Measurements from ENCODE around the gene SLC2A9.

Gene SLC2A9

DNA sequence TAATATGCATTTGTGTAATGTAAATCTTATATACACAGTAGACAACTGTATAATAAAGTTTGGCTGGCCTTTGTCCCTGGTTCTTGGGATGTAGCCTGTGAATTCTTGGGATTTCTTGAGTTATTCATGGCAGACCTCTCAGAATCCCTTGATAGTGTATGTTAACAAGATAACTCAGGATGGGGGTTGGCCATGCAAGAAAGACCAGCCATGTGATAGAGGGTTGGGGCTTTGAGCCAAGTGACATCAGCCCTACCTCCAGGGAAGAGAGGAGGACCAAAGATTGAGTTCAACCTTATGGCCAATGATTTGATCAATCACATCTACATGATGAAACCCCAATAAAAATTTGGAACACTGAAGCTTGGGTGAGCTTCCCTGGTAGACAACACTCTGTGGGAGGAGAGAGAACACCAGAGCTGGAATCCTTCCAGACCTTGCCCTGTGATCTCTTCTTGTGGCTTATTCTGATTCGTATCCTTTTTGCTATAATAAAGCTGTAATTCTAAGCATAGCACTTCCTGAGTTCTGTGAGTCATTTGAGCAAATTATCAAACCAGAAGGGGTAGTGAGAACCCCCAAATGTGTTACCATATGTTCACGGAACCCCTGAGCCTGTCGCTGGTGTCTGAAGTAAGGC lies 11.3 kb downstream of the SLC2A9 start:
- TF ChIP-seq TCF4 (CRISPR knock-in tag; IDR thresholded peaks at IDR 0.05; ENCODE audit: borderline replicate concordance) (no peak), ISL1 (CRISPR knock-in tag; IDR thresholded peaks at IDR 0.05) (no peak), ZNF565 (CRISPR knock-in tag; conservative IDR thresholded peaks at IDR 0.05; ENCODE audit: low read depth) (no peak), PPARA (CRISPR knock-in tag; IDR thresholded peaks at IDR 0.05; ENCODE audit: borderline replicate concordance) (no peak), ZFP30 (CRISPR knock-in tag; IDR thresholded peaks at IDR 0.05) (no peak), GLIS3 (CRISPR knock-in tag; IDR thresholded peaks at IDR 0.05) (no peak)
- TF ChIP-seq, protein P1, sequence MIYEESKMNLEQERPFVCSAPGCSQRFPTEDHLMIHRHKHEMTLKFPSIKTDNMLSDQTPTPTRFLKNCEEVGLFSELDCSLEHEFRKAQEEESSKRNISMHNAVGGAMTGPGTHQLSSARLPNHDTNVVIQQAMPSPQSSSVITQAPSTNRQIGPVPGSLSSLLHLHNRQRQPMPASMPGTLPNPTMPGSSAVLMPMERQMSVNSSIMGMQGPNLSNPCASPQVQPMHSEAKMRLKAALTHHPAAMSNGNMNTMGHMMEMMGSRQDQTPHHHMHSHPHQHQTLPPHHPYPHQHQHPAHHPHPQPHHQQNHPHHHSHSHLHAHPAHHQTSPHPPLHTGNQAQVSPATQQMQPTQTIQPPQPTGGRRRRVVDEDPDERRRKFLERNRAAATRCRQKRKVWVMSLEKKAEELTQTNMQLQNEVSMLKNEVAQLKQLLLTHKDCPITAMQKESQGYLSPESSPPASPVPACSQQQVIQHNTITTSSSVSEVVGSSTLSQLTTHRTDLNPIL (CRISPR knock-in tag; IDR thresholded peaks at IDR 0.05; ENCODE audit: low read depth): no peak
- no peak for ATAC-seq

DNA sequence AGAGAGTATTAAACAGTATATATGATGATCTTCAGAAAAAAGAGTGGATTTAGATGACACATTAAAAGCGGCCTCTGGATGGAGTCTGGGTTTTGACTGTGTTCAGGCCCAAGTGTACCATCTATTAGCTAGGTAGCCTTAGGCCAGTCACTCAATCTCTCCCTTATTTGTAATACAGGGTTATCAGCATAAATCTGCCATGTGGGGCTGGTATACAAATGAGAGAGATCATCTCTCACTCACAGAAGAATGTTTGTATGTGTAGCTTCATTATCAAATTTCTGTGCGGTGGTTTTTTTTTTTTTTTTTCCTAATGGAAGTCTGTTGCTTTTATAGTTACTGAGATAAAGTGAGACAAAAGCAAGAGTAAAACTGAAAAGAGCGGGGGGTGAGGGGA lies 12.7 kb downstream of the SLC2A9 start:
- TF ChIP-seq ZNF70 (CRISPR knock-in tag; IDR thresholded peaks at IDR 0.05) (no peak), ARNTL (CRISPR knock-in tag; IDR thresholded peaks at IDR 0.05; ENCODE audit: borderline replicate concordance, low read depth) (no peak), PPARA (CRISPR knock-in tag; IDR thresholded peaks at IDR 0.05; ENCODE audit: borderline replicate concordance) (no peak), OSR1 (CRISPR knock-in tag; IDR thresholded peaks at IDR 0.05) (no peak), ZNF565 (CRISPR knock-in tag; conservative IDR thresholded peaks at IDR 0.05; ENCODE audit: low read depth) (no peak)
- ATAC-seq: no peak; the same call in 2 of the 3 replicates

DNA sequence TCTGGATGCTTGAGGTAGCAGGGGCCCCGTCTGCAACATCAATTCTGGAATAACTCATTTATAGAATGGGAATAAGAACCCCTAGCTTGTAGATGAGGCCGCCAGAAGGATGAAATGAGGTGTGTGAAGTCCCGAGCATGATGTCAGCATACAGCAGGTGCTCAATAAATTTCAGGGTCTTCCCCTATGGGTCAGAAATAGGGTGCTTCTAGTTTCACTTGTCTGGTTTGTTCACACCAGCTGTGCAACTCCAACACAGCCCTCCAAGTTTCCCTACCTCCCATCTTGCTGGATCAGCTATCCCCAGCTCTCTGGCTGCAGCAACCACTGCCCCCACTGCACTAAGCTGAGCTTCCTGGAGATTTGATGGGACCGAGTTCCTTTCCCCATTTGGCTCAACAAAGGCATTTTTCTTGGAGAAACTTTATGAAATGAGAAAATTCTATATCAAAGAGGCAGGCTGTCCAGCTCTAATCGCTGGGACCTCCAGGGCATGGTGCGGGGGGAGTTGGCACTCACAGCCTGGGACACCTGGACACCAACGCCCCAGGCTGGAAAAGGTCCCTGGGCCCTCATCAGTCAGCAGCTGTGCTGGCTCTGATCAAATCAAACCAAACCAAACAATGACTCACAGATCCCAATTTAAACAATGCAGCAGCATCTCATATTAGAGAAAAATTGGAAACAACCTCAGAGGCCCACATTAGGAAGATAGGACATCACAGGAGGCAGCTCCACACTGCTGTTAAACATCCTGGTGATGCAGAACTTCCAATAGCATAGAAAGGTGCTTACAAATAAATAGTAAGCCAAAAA lies 13.3 kb downstream of the SLC2A9 start:
- TF ChIP-seq CSDC2 (CRISPR knock-in tag; IDR thresholded peaks at IDR 0.05): no peak
- TF ChIP-seq, protein P2, sequence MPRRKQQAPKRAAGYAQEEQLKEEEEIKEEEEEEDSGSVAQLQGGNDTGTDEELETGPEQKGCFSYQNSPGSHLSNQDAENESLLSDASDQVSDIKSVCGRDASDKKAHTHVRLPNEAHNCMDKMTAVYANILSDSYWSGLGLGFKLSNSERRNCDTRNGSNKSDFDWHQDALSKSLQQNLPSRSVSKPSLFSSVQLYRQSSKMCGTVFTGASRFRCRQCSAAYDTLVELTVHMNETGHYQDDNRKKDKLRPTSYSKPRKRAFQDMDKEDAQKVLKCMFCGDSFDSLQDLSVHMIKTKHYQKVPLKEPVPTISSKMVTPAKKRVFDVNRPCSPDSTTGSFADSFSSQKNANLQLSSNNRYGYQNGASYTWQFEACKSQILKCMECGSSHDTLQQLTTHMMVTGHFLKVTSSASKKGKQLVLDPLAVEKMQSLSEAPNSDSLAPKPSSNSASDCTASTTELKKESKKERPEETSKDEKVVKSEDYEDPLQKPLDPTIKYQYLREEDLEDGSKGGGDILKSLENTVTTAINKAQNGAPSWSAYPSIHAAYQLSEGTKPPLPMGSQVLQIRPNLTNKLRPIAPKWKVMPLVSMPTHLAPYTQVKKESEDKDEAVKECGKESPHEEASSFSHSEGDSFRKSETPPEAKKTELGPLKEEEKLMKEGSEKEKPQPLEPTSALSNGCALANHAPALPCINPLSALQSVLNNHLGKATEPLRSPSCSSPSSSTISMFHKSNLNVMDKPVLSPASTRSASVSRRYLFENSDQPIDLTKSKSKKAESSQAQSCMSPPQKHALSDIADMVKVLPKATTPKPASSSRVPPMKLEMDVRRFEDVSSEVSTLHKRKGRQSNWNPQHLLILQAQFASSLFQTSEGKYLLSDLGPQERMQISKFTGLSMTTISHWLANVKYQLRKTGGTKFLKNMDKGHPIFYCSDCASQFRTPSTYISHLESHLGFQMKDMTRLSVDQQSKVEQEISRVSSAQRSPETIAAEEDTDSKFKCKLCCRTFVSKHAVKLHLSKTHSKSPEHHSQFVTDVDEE (CRISPR knock-in tag; IDR thresholded peaks at IDR 0.05): no peak
- TF ChIP-seq, protein P3, sequence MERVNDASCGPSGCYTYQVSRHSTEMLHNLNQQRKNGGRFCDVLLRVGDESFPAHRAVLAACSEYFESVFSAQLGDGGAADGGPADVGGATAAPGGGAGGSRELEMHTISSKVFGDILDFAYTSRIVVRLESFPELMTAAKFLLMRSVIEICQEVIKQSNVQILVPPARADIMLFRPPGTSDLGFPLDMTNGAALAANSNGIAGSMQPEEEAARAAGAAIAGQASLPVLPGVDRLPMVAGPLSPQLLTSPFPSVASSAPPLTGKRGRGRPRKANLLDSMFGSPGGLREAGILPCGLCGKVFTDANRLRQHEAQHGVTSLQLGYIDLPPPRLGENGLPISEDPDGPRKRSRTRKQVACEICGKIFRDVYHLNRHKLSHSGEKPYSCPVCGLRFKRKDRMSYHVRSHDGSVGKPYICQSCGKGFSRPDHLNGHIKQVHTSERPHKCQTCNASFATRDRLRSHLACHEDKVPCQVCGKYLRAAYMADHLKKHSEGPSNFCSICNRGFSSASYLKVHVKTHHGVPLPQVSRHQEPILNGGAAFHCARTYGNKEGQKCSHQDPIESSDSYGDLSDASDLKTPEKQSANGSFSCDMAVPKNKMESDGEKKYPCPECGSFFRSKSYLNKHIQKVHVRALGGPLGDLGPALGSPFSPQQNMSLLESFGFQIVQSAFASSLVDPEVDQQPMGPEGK (CRISPR knock-in tag; IDR thresholded peaks at IDR 0.05; ENCODE audit: borderline replicate concordance): no peak
- peak; percentile 64; the same call in 1 of the 2 replicates for TF ChIP-seq TCF4 (CRISPR knock-in tag; IDR thresholded peaks at IDR 0.05; ENCODE audit: borderline replicate concordance)
- ATAC-seq: no peak; the same call in 2 of the 3 replicates

DNA sequence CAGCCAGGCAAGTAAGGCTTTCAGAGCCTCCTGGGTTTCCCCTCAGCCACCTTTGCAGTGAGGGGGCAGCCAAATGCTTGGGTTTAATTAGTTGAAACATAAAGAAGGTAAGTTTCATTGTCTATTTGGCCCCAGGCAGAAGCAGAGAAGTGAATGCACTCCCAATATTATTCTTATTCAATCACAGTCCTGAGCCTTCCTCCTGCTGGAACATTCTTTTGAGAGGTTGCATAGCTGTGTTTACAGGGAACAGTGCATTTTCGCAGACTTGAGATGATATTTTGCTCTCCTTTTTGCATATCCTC lies 13.9 kb downstream of the SLC2A9 start:
- no peak for ATAC-seq
- TF ChIP-seq BACH2 (CRISPR knock-in tag; IDR thresholded peaks at IDR 0.05; ENCODE audit: borderline replicate concordance) (no peak), PPARA (CRISPR knock-in tag; IDR thresholded peaks at IDR 0.05; ENCODE audit: borderline replicate concordance) (no peak)

DNA sequence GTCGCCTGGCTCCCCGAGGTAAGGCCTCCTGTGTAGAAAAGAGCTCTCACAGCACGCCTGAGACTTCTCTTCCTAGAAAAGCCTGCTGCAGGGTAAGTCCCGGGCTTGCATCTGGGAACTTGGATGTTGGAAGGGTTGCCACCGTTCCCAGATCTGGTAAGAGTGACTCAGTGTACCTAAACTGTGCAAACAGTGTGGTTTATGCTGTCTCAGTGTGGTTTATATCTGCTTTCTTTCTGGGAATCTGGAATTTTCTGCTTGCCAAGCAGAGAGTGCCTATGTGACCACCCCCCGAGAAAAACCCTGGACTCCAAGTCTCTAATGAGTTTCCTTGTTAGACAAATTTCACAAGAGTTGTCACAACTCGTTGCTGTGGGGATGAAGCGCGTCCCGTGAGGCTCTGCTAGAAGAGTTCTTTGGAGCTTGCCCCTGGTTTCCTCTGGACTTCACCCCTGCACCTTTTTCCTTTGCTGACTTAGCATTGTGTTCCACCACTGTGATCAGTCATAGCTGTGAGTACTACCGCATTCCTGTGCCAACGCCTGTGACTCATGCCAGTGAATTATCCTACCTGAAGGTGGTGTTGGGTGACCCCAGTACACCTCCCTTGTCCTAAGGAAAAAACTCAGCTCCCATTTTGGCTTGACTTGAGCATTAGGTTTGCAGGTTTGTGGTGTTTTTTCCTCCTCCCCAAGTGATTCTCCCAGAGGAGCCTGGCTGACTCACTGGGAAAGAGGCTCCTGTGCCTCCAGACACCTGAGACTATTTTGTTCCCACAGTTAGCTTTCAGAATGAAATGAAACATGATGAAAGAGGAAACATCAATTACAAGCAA lies 14.5 kb downstream of the SLC2A9 start:
- no peak for ATAC-seq
- TF ChIP-seq ZNF70 (CRISPR knock-in tag; IDR thresholded peaks at IDR 0.05) (no peak), ZFP3 (CRISPR knock-in tag; IDR thresholded peaks at IDR 0.05) (no peak), RARB (CRISPR knock-in tag; IDR thresholded peaks at IDR 0.05) (no peak), ZNF565 (CRISPR knock-in tag; conservative IDR thresholded peaks at IDR 0.05; ENCODE audit: low read depth) (no peak), ZFP30 (CRISPR knock-in tag; IDR thresholded peaks at IDR 0.05) (no peak), ZC3H10 (CRISPR knock-in tag; IDR thresholded peaks at IDR 0.05) (no peak), OSR1 (CRISPR knock-in tag; IDR thresholded peaks at IDR 0.05) (no peak), ARNTL (CRISPR knock-in tag; IDR thresholded peaks at IDR 0.05; ENCODE audit: borderline replicate concordance, low read depth) (no peak), BACH2 (CRISPR knock-in tag; IDR thresholded peaks at IDR 0.05; ENCODE audit: borderline replicate concordance) (no peak), GLIS3 (CRISPR knock-in tag; IDR thresholded peaks at IDR 0.05) (no peak)
- TF ChIP-seq, protein P4, sequence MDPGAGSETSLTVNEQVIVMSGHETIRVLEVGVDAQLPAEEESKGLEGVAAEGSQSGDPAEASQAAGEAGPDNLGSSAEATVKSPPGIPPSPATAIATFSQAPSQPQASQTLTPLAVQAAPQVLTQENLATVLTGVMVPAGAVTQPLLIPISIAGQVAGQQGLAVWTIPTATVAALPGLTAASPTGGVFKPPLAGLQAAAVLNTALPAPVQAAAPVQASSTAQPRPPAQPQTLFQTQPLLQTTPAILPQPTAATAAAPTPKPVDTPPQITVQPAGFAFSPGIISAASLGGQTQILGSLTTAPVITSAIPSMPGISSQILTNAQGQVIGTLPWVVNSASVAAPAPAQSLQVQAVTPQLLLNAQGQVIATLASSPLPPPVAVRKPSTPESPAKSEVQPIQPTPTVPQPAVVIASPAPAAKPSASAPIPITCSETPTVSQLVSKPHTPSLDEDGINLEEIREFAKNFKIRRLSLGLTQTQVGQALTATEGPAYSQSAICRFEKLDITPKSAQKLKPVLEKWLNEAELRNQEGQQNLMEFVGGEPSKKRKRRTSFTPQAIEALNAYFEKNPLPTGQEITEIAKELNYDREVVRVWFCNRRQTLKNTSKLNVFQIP (CRISPR knock-in tag; IDR thresholded peaks at IDR 0.05; ENCODE audit: borderline replicate concordance, low read depth): no peak
- TF ChIP-seq, protein P3 (CRISPR knock-in tag; IDR thresholded peaks at IDR 0.05; ENCODE audit: borderline replicate concordance): no peak
- TF ChIP-seq, protein P1 (CRISPR knock-in tag; IDR thresholded peaks at IDR 0.05; ENCODE audit: low read depth): no peak
